Measurements from ENCODE around the gene ST3GAL3.
"Not testable (repeated sequence)": the region's sequence is repeated elsewhere in the genome, so short reads cannot be mapped to it uniquely, and the experiment has no call there.

Gene ST3GAL3

DNA sequence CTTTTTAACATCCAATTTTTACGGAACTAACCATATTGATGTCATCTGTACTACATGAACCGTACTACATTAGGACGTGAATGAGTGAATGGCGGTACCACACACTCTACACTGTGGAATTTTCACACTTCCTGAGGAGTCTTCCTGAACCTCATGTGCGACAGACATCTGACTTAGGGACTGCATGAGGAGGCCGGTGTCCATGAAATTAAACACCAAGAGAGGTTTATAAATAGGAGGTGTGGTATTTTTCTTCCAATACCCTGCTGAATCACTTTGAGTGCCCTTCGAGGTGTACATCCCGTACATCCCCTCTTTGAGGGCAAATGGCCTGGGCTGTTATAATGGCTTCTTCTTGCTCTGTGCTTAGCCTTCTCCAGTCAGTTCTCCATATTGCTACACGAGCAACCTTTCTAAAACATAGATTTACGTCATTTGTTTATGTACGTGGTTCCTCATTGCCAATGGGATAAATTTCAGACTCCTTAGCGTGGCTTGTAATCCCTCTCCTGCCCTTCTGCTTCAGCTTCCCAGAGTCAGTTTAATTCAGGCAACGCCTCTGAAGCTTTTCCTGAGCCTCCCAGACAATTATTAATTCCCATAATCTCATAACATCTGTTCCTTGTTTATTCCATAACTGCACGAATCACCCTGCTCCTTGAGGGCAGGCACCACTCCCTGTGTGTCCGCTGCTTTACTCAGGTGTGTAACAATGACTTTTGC is 9.4 kb downstream of the ST3GAL3 start:
- Histone ChIP-seq H3K4me2 (ENCODE audit: low read length) (no peak overlapping the region), H3K4me3 (ENCODE audit: low read depth, low read length) (no peak overlapping the region), H2AK5ac (ENCODE audit: low read length) (no peak overlapping the region), H2AFZ (ENCODE audit: insufficient read depth, low read length, poor library complexity) (no peak overlapping the region), H3K4me1 (ENCODE audit: control insufficient read depth in 1 of 2, insufficient read depth in 2 of 2, low read length in 2 of 2) (no peaks in the 10 kb centered on the region), H2BK5ac (ENCODE audit: low read depth, low read length, poor library complexity) (no peak overlapping the region), H3K14ac (ENCODE audit: low read length) (no peak overlapping the region), H3K9me3 (ENCODE audit: insufficient read depth, low read depth, low read length) (no peaks in the 10 kb centered on the region), H3K79me1 (ENCODE audit: low read length) (no peaks in the 10 kb centered on the region), H4K91ac (ENCODE audit: low read depth, low read length) (no peak overlapping the region), H4K12ac (ENCODE audit: low read depth, low read length) (no peak overlapping the region), H3K27me3 (ENCODE audit: insufficient read depth, low read length) (no peaks in the 10 kb centered on the region), H4K8ac (ENCODE audit: low read depth, low read length) (no peak overlapping the region), H3K27ac (ENCODE audit: low read depth, low read length) (no peak overlapping the region), H3K4ac (ENCODE audit: low read depth, low read length) (no peak overlapping the region), H2BK12ac (ENCODE audit: low read length) (no peak overlapping the region), H3K36me3 (ENCODE audit: control insufficient read depth in 1 of 2, insufficient read depth in 2 of 2, low read length in 2 of 2) (no peaks in the 10 kb centered on the region), H3K79me2 (ENCODE audit: control insufficient read depth, insufficient read depth, low read length, poor library complexity) (no peaks in the 10 kb centered on the region), H2BK120ac (ENCODE audit: insufficient read depth, low read length, poor library complexity) (no peak overlapping the region), H3K18ac (ENCODE audit: low read length) (no peak overlapping the region), H3K23ac (ENCODE audit: low read length) (no peak overlapping the region), H3K9ac (ENCODE audit: low read length) (no peak overlapping the region)
- WGBS (ENCODE audit: extremely low coverage, insufficient coverage, insufficient read length), result no CpG with 5 or more reads among the region's 15 CpGs
- DNase-seq, result peak in 1 of 2 donors; percentile 24

- Histone ChIP-seq H2BK12ac (ENCODE audit: low read length) (no peak overlapping the region), H3K27me3 (ENCODE audit: insufficient read depth, low read length) (no peaks in the 10 kb centered on the region), H4K91ac (ENCODE audit: low read depth, low read length) (no peak overlapping the region), H2BK5ac (ENCODE audit: low read depth, low read length, poor library complexity) (no peak overlapping the region), H3K79me2 (ENCODE audit: control insufficient read depth, insufficient read depth, low read length, poor library complexity) (no peaks in the 10 kb centered on the region), H3K4ac (ENCODE audit: low read depth, low read length) (no peak overlapping the region), H3K36me3 (ENCODE audit: control insufficient read depth in 1 of 2, insufficient read depth in 2 of 2, low read length in 2 of 2) (no peaks in the 10 kb centered on the region), H3K9me3 (ENCODE audit: insufficient read depth, low read depth, low read length) (no peaks in the 10 kb centered on the region), H2AK5ac (ENCODE audit: low read length) (no peak overlapping the region), H3K27ac (ENCODE audit: low read depth, low read length) (no peak overlapping the region), H3K14ac (ENCODE audit: low read length) (no peak overlapping the region), H2BK120ac (ENCODE audit: insufficient read depth, low read length, poor library complexity) (no peak overlapping the region), H2AFZ (ENCODE audit: insufficient read depth, low read length, poor library complexity) (no peak overlapping the region), H4K12ac (ENCODE audit: low read depth, low read length) (no peak overlapping the region), H3K79me1 (ENCODE audit: low read length) (no peaks in the 10 kb centered on the region), H3K18ac (ENCODE audit: low read length) (no peak overlapping the region), H4K8ac (ENCODE audit: low read depth, low read length) (no peak overlapping the region), H3K4me2 (ENCODE audit: low read length) (no peak overlapping the region), H3K4me1 (ENCODE audit: control insufficient read depth in 1 of 2, insufficient read depth in 2 of 2, low read length in 2 of 2) (no peaks in the 10 kb centered on the region), H3K9ac (ENCODE audit: low read length) (no peak overlapping the region), H3K4me3 (ENCODE audit: low read depth, low read length) (no peak overlapping the region), H3K23ac (ENCODE audit: low read length) (no peak overlapping the region)
- DNase-seq, result no peak
- no CpG with 5 or more reads among the region's 6 CpGs for WGBS (ENCODE audit: extremely low coverage, insufficient coverage, insufficient read length)
Observed at GRCh38 chr1:43719063-43719462, 11.7 kb downstream of the ST3GAL3 start.

DNA sequence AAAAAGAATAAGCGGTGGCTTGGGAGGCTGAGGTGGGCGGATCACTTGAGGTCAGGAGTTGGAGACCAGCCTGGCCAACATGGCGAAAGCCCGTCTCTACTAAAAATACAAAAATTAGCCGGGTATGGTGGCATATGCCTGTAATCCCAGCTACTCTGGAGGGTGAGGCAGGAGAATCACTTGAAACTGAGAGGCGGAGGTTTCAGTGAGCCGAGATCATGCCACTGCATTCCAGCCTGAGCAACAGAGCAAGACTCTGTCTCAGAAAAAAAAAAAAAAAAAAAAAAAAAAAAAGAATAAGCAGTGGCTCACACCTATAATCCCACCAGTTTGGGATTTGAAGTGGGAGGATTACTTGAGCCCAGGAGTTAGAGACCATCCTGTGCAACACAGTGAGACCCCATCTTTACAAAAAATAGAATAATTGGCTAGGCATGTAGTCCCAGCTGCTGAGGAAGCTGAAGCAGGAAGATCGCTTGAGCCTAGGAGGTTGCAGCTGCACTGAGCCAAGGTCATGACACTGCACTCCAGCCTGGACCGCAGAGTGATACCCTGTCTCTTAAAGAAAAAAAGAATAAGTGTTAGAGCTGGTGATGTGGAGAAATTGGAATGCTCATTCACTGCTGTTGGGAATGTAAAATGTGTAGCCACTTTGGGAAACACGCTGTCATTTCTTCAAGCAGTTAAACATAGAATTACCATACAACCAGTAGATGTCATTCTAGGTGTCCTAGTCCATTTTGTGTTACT is 12.5 kb downstream of the ST3GAL3 start:
- not testable (repeated sequence) for H3K4ac ChIP-seq (ENCODE audit: low read depth, low read length); H3K79me2 ChIP-seq (ENCODE audit: control insufficient read depth, insufficient read depth, low read length, poor library complexity); H4K91ac ChIP-seq (ENCODE audit: low read depth, low read length); H3K4me1 ChIP-seq (ENCODE audit: control insufficient read depth in 1 of 2, insufficient read depth in 2 of 2, low read length in 2 of 2); H3K79me1 ChIP-seq (ENCODE audit: low read length); H3K27me3 ChIP-seq (ENCODE audit: insufficient read depth, low read length); H3K9me3 ChIP-seq (ENCODE audit: insufficient read depth, low read depth, low read length); H3K27ac ChIP-seq (ENCODE audit: low read depth, low read length); H3K36me3 ChIP-seq (ENCODE audit: control insufficient read depth in 1 of 2, insufficient read depth in 2 of 2, low read length in 2 of 2); H2BK12ac ChIP-seq (ENCODE audit: low read length); H4K8ac ChIP-seq (ENCODE audit: low read depth, low read length); H3K23ac ChIP-seq (ENCODE audit: low read length); H2AK5ac ChIP-seq (ENCODE audit: low read length); H2BK5ac ChIP-seq (ENCODE audit: low read depth, low read length, poor library complexity); H3K14ac ChIP-seq (ENCODE audit: low read length); H2AFZ ChIP-seq (ENCODE audit: insufficient read depth, low read length, poor library complexity); H3K4me2 ChIP-seq (ENCODE audit: low read length); H4K12ac ChIP-seq (ENCODE audit: low read depth, low read length); H2BK120ac ChIP-seq (ENCODE audit: insufficient read depth, low read length, poor library complexity); H3K4me3 ChIP-seq (ENCODE audit: low read depth, low read length); DNase-seq; H3K9ac ChIP-seq (ENCODE audit: low read length); H3K18ac ChIP-seq (ENCODE audit: low read length)
- WGBS (ENCODE audit: extremely low coverage, insufficient coverage, insufficient read length), result no CpG with 5 or more reads among the region's 10 CpGs

- Histone ChIP-seq H3K4me2 (ENCODE audit: low read length) (no peak overlapping the region), H3K9ac (ENCODE audit: low read length) (no peak overlapping the region), H3K27me3 (ENCODE audit: insufficient read depth, low read length) (no peaks in the 10 kb centered on the region), H3K9me3 (ENCODE audit: insufficient read depth, low read depth, low read length) (no peaks in the 10 kb centered on the region), H3K14ac (ENCODE audit: low read length) (no peak overlapping the region), H3K4me3 (ENCODE audit: low read depth, low read length) (no peak overlapping the region), H3K4ac (ENCODE audit: low read depth, low read length) (no peak overlapping the region), H4K91ac (ENCODE audit: low read depth, low read length) (no peak overlapping the region), H3K18ac (ENCODE audit: low read length) (no peak overlapping the region), H4K8ac (ENCODE audit: low read depth, low read length) (no peak overlapping the region), H3K23ac (ENCODE audit: low read length) (no peak overlapping the region), H4K12ac (ENCODE audit: low read depth, low read length) (no peak overlapping the region), H3K27ac (ENCODE audit: low read depth, low read length) (no peak overlapping the region), H3K36me3 (ENCODE audit: control insufficient read depth in 1 of 2, insufficient read depth in 2 of 2, low read length in 2 of 2) (no peaks in the 10 kb centered on the region), H2AK5ac (ENCODE audit: low read length) (no peak overlapping the region), H2AFZ (ENCODE audit: insufficient read depth, low read length, poor library complexity) (no peak overlapping the region), H2BK12ac (ENCODE audit: low read length) (no peak overlapping the region), H2BK5ac (ENCODE audit: low read depth, low read length, poor library complexity) (no peak overlapping the region), H2BK120ac (ENCODE audit: insufficient read depth, low read length, poor library complexity) (no peak overlapping the region), H3K79me2 (ENCODE audit: control insufficient read depth, insufficient read depth, low read length, poor library complexity) (no peaks in the 10 kb centered on the region), H3K79me1 (ENCODE audit: low read length) (no peaks in the 10 kb centered on the region), H3K4me1 (ENCODE audit: control insufficient read depth in 1 of 2, insufficient read depth in 2 of 2, low read length in 2 of 2) (no peaks in the 10 kb centered on the region)
- no peak for DNase-seq
- WGBS (ENCODE audit: extremely low coverage, insufficient coverage, insufficient read length), result no CpG with 5 or more reads among the region's 2 CpGs
Observed at GRCh38 chr1:43722810-43723209, 15.5 kb downstream of the ST3GAL3 start.

Measured in trophoblast cell (in vitro differentiated cells and primary cell).